AG09309 (cell line): ENCODE measurements around the gene HOXD3.

Source experiments
- DNase-seq: peaks from one replicate; pipeline ENCODE4 v3.0.0-alpha.2; 2010; ENCODE audit warnings: low read depth
- H3K4me3 ChIP-seq: 2 replicates; pipeline ENCODE4 v1.5.1; 2011; ENCODE audit warnings: mild to moderate bottlenecking, low read depth, low read length, moderate library complexity; ENCODE audit not compliant: control insufficient read depth
- CTCF ChIP-seq: IDR thresholded peaks from 2 replicates; pipeline ENCODE4 v1.5.1; 2011; ENCODE audit warnings: mild to moderate bottlenecking, low read depth, low read length, inconsistent platforms; ENCODE audit not compliant: insufficient read depth, control insufficient read depth; ENCODE audit errors: missing control alignments

Gene HOXD3

GRCh38 chr2:176171351-176172006 lies 14.4 kb downstream of the HOXD3 start:
- H3K4me3 ChIP-seq, result no peak overlapping the region
- no peak for TF ChIP-seq CTCF
- DNase-seq, result no peak

GRCh38 chr2:176172007-176172894 lies 15.1 kb downstream of the HOXD3 start:
- TF ChIP-seq CTCF, result no peak

GRCh38 chr2:176172895-176173566 lies 15.9 kb downstream of the HOXD3 start:
- no peak for DNase-seq
- TF ChIP-seq CTCF, result no peak
- H3K4me3 ChIP-seq, result no peak overlapping the region

More at GRCh38 chr2:176172007-176172894, 15.1 kb downstream of the HOXD3 start:
- DNase-seq, result no peak
- H3K4me3 ChIP-seq, result no peak overlapping the region

GRCh38 chr2:176173567-176174381 lies 16.7 kb downstream of the HOXD3 start:
- TF ChIP-seq CTCF, result no peak
- no peak overlapping the region for H3K4me3 ChIP-seq
- no peak for DNase-seq

- no peak for TF ChIP-seq CTCF
- no peak overlapping the region for H3K4me3 ChIP-seq
- no peak for DNase-seq
Measured at GRCh38 chr2:176174382-176174823, 17.3 kb downstream of the HOXD3 start.

- DNase-seq, result no peak
- H3K4me3 ChIP-seq, result no peak overlapping the region
- no peak for TF ChIP-seq CTCF
Measured at GRCh38 chr2:176174824-176175708, 18.0 kb downstream of the HOXD3 start.
